Measurements from ENCODE around the gene SLC26A4.

The SLC26A4 gene

DNA sequence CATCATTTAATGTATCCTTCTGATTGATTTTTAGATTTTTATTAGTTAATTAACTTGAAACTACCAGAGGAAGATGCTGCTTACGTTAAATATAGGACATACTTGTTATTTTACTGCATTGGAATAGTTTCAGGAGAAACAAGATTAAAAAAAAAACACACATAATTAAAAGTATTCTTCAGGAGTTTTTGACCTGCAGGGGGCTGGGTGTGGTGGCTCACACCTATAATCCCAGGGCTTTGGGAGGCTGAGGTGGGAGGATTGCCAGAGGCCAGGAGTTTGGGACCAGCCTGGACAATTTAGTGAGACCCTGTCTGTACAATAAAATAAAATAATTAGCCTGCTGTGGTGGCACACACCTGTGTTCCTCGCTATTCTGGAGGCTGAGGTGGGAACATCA lies 94.0 kb downstream of the SLC26A4 start:
- no peak for DNase-seq

DNA sequence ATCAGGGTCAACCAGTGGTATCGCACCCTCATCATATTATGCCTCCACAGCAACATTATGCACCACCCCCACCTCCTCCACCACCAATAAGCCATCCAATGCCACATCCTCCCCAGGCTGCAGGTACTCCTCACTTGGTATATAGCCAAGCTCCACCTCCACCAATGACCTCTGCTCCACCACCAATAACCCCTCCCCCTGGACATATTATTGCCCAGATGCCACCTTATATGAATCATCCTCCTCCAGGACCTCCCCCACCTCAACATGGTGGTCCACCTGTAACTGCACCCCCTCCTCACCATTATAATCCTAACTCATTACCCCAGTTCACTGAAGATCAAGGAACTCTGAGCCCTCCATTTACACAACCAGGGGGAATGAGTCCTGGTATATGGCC lies 98.0 kb downstream of the SLC26A4 start:
- no peak for DNase-seq

DNA sequence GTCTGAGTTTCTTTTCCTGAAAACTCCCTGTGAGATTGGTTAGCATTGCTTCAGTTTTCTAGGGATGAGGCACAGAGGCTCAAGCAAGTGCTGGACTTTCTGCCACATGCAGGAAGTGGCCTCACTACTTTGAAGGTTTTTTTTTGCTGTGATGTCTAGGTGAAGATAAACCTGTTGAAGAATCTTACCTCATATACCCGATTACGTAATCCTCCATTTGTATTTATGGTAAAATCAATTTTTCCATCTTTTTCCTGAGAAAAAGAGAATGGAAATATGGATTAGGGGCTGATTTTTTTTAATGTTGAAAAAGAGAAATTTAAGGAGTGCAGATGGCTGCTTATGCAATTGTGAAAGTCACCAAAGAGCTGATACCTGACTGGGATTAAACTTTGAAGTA lies 106.8 kb downstream of the SLC26A4 start:
- DNase-seq: no peak
